Stomach (tissue), 4 donors: Measurements from ENCODE around the gene ADD1.

ENCODE experiments used
- CTCF ChIP-seq, 7 experiments: fragments of 450-650 bp in 4 of 7; fragments of 200-600 bp in 3 of 7; sonication (generic) in 3 of 7; IDR thresholded peaks; one replicate each; pipeline ENCODE4 v1.5.1; 2016 to 2019; ENCODE audit warnings: antibody characterized with exemption in 7 of 7, control low read depth in 2 of 7, mild to moderate bottlenecking in 1 of 7
- EP300 ChIP-seq: sonication (generic); formaldehyde crosslinking; IDR thresholded peaks from one replicate; pipeline ENCODE4 v1.6.1; 2017; ENCODE audit warnings: antibody characterized with exemption
- POLR2A ChIP-seq, 4 donors: fragments of 450-650 bp; IDR thresholded peaks; one replicate each; pipeline ENCODE4 v1.6.1; 2016; ENCODE audit warnings: antibody characterized with exemption in 4 of 4, control low read depth in 2 of 4, mild to moderate bottlenecking in 1 of 4, moderate library complexity in 1 of 4
- POLR2AphosphoS5 ChIP-seq, 3 donors: sonication (generic); formaldehyde crosslinking; IDR thresholded peaks; one replicate each; pipeline ENCODE4 v1.6.1; 2016; ENCODE audit warnings: antibody characterized with exemption in 3 of 3

- TF ChIP-seq CTCF (IDR thresholded peaks at IDR 0.05) (no peak), POLR2AphosphoS5 (IDR thresholded peaks at IDR 0.05) (no peak), POLR2A (IDR thresholded peaks at IDR 0.05) (no peak), EP300 (no peak)
Observed at GRCh38 chr4:2965262-2965661, 121.6 kb downstream of the ADD1 start.
